GM12878 (cell line): Measurements from ENCODE around the gene LOXL4.

Experiments
- CBFB ChIP-seq: IDR thresholded peaks from 2 replicates; pipeline ENCODE4 v1.6.1; 2016; ENCODE audit warnings: antibody characterized with exemption, low read depth
- EGR1 ChIP-seq, 2 experiments: IDR thresholded peaks; 1 replicate in 1 of 2; 2 replicates in 1 of 2; pipeline ENCODE4 v1.6.1; 2011 to 2012; ENCODE audit warnings: low read depth in 2 of 2, low read length in 2 of 2, borderline replicate concordance in 1 of 2, mild to moderate bottlenecking in 1 of 2, moderate library complexity in 1 of 2
- EZH2 ChIP-seq: IDR thresholded peaks from 2 replicates; pipeline ENCODE4 v1.6.1; 2012; ENCODE audit warnings: low read depth, mild to moderate bottlenecking, control low read depth, inconsistent platforms, low read length, borderline replicate concordance; ENCODE audit not compliant: control insufficient read depth
- HDAC6 ChIP-seq: fragments of 200-600 bp; sonication (generic); IDR thresholded peaks from one replicate; pipeline ENCODE4 v1.8.0; 2017; ENCODE audit warnings: antibody characterized with exemption; ENCODE audit not compliant: unreplicated experiment
- NFIC ChIP-seq: IDR thresholded peaks from 2 replicates; pipeline ENCODE4 v1.6.1; 2012; ENCODE audit warnings: low read depth, mild to moderate bottlenecking, inconsistent platforms, low read length, moderate library complexity
- POLR2A ChIP-seq: IDR thresholded peaks from 2 replicates; pipeline ENCODE4 v1.6.1; 2011; ENCODE audit warnings: low read depth, mild to moderate bottlenecking, low read length
- SMC3 ChIP-seq: IDR thresholded peaks from 2 replicates; pipeline ENCODE4 v1.6.1; 2011; ENCODE audit warnings: low read length, improper control_type of control experiment, borderline replicate concordance
- TAF1 ChIP-seq: IDR thresholded peaks from 2 replicates; pipeline ENCODE4 v1.6.1; 2011; ENCODE audit warnings: mild to moderate bottlenecking, low read depth, low read length, borderline replicate concordance
- WRNIP1 ChIP-seq: IDR thresholded peaks from 2 replicates; pipeline ENCODE4 v1.6.1; 2011; ENCODE audit warnings: low read depth, low read length, improper control_type of control experiment, borderline replicate concordance
- TF ChIP-seq, protein P1 (sequence below): IDR thresholded peaks from 2 replicates; pipeline ENCODE4 v1.6.1; 2012; ENCODE audit warnings: improper control_type of control experiment, low read depth, low read length; ENCODE audit not compliant: insufficient replicate concordance
- TF ChIP-seq, protein P2 (sequence below): IDR thresholded peaks from 2 replicates; pipeline ENCODE4 v1.6.1; 2012; ENCODE audit warnings: mild to moderate bottlenecking, low read depth, low read length
- TF ChIP-seq, protein P3 (sequence below), 3 experiments: IDR thresholded peaks in 2 of 3; conservative IDR thresholded peaks in 1 of 3; 2 replicates each; pipeline ENCODE4 v1.5.1; 2011; ENCODE audit warnings: low read depth in 3 of 3, low read length in 3 of 3, mild to moderate bottlenecking in 3 of 3, control low read depth in 2 of 3, moderate library complexity in 2 of 3, inconsistent platforms in 1 of 3, mixed read lengths in 1 of 3; ENCODE audit not compliant: control insufficient read depth in 2 of 3, insufficient read depth in 1 of 3; ENCODE audit errors: extremely low read depth in 1 of 3
- TF ChIP-seq, protein P4 (sequence below): fragments of 150-350 bp; IDR thresholded peaks from 2 replicates; pipeline ENCODE4 v1.6.1; 2014; ENCODE audit warnings: mild to moderate bottlenecking, low read depth, low read length
- TF ChIP-seq, protein P5 (sequence below): IDR thresholded peaks from 2 replicates; pipeline ENCODE4 v1.6.1; 2012; ENCODE audit warnings: low read depth, low read length, improper control_type of control experiment

DNA sequence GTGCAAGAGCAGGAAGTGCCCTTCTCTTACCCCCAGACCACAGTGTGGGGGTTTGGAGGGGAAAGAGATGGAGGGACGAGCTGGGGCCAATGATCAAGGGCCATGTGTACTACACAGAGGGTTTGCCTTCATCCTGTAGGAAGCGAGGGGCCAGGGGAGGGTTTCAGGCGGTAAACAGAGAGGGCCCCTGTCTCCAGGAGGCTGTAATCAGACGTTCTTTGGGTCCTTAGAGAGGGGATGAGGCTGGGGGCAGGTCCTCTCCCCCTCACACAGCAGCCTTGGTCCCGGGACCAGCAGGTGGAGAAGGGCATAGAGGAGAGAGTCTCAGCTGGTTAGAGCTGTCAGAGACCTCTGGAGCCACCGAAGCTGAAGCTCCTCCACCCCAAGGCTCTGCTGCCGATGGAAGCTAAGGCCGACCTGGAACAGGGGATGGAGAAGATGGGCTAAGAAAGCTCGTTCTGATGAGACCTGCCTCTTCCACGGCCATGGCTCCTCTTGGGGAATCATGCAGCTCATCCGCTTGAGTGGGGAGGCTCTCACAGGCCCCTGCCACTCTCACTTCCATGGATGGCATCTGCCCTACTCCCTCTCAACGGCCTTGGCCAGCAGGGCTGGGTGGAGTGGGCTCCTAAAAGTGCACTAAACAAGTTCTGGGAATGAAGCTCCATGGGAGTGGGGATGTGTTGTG is 3.5 kb downstream of the LOXL4 start:
- TF ChIP-seq, protein P1, sequence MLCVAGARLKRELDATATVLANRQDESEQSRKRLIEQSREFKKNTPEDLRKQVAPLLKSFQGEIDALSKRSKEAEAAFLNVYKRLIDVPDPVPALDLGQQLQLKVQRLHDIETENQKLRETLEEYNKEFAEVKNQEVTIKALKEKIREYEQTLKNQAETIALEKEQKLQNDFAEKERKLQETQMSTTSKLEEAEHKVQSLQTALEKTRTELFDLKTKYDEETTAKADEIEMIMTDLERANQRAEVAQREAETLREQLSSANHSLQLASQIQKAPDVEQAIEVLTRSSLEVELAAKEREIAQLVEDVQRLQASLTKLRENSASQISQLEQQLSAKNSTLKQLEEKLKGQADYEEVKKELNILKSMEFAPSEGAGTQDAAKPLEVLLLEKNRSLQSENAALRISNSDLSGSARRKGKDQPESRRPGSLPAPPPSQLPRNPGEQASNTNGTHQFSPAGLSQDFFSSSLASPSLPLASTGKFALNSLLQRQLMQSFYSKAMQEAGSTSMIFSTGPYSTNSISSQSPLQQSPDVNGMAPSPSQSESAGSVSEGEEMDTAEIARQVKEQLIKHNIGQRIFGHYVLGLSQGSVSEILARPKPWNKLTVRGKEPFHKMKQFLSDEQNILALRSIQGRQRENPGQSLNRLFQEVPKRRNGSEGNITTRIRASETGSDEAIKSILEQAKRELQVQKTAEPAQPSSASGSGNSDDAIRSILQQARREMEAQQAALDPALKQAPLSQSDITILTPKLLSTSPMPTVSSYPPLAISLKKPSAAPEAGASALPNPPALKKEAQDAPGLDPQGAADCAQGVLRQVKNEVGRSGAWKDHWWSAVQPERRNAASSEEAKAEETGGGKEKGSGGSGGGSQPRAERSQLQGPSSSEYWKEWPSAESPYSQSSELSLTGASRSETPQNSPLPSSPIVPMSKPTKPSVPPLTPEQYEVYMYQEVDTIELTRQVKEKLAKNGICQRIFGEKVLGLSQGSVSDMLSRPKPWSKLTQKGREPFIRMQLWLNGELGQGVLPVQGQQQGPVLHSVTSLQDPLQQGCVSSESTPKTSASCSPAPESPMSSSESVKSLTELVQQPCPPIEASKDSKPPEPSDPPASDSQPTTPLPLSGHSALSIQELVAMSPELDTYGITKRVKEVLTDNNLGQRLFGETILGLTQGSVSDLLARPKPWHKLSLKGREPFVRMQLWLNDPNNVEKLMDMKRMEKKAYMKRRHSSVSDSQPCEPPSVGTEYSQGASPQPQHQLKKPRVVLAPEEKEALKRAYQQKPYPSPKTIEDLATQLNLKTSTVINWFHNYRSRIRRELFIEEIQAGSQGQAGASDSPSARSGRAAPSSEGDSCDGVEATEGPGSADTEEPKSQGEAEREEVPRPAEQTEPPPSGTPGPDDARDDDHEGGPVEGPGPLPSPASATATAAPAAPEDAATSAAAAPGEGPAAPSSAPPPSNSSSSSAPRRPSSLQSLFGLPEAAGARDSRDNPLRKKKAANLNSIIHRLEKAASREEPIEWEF = no peak
- TF ChIP-seq EZH2 (no peak), SMC3 (no peak), CBFB (no peak), NFIC (no peak), HDAC6 (no peak), TAF1 (no peak), WRNIP1 (no peak), EGR1 (IDR thresholded peaks at IDR 0.05; ENCODE audit: borderline replicate concordance in 1 of 2, low read depth in 2 of 2, low read length in 2 of 2) (no peak), POLR2A (no peak)
- TF ChIP-seq, protein P2, sequence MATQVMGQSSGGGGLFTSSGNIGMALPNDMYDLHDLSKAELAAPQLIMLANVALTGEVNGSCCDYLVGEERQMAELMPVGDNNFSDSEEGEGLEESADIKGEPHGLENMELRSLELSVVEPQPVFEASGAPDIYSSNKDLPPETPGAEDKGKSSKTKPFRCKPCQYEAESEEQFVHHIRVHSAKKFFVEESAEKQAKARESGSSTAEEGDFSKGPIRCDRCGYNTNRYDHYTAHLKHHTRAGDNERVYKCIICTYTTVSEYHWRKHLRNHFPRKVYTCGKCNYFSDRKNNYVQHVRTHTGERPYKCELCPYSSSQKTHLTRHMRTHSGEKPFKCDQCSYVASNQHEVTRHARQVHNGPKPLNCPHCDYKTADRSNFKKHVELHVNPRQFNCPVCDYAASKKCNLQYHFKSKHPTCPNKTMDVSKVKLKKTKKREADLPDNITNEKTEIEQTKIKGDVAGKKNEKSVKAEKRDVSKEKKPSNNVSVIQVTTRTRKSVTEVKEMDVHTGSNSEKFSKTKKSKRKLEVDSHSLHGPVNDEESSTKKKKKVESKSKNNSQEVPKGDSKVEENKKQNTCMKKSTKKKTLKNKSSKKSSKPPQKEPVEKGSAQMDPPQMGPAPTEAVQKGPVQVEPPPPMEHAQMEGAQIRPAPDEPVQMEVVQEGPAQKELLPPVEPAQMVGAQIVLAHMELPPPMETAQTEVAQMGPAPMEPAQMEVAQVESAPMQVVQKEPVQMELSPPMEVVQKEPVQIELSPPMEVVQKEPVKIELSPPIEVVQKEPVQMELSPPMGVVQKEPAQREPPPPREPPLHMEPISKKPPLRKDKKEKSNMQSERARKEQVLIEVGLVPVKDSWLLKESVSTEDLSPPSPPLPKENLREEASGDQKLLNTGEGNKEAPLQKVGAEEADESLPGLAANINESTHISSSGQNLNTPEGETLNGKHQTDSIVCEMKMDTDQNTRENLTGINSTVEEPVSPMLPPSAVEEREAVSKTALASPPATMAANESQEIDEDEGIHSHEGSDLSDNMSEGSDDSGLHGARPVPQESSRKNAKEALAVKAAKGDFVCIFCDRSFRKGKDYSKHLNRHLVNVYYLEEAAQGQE = no peak
- TF ChIP-seq, protein P3, sequence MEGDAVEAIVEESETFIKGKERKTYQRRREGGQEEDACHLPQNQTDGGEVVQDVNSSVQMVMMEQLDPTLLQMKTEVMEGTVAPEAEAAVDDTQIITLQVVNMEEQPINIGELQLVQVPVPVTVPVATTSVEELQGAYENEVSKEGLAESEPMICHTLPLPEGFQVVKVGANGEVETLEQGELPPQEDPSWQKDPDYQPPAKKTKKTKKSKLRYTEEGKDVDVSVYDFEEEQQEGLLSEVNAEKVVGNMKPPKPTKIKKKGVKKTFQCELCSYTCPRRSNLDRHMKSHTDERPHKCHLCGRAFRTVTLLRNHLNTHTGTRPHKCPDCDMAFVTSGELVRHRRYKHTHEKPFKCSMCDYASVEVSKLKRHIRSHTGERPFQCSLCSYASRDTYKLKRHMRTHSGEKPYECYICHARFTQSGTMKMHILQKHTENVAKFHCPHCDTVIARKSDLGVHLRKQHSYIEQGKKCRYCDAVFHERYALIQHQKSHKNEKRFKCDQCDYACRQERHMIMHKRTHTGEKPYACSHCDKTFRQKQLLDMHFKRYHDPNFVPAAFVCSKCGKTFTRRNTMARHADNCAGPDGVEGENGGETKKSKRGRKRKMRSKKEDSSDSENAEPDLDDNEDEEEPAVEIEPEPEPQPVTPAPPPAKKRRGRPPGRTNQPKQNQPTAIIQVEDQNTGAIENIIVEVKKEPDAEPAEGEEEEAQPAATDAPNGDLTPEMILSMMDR (IDR thresholded peaks at IDR 0.05 in 2 of 3, conservative IDR thresholded peaks at IDR 0.05 in 1 of 3; ENCODE audit: control insufficient read depth in 2 of 3, extremely low read depth in 1 of 3, insufficient read depth in 1 of 3, low read depth in 3 of 3, low read length in 3 of 3) = no peak
- TF ChIP-seq, protein P4, sequence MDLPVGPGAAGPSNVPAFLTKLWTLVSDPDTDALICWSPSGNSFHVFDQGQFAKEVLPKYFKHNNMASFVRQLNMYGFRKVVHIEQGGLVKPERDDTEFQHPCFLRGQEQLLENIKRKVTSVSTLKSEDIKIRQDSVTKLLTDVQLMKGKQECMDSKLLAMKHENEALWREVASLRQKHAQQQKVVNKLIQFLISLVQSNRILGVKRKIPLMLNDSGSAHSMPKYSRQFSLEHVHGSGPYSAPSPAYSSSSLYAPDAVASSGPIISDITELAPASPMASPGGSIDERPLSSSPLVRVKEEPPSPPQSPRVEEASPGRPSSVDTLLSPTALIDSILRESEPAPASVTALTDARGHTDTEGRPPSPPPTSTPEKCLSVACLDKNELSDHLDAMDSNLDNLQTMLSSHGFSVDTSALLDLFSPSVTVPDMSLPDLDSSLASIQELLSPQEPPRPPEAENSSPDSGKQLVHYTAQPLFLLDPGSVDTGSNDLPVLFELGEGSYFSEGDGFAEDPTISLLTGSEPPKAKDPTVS = no peak
- TF ChIP-seq, protein P5, sequence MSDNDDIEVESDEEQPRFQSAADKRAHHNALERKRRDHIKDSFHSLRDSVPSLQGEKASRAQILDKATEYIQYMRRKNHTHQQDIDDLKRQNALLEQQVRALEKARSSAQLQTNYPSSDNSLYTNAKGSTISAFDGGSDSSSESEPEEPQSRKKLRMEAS = no peak
